ENCODE data around the gene KCNH5.

The KCNH5 gene

GRCh38 chr14:62673014-62673755 is 372.1 kb downstream of the KCNH5 start:
- no peak for DNase-seq (ENCODE audit: low read depth)

GRCh38 chr14:62670526-62670925 is 374.7 kb downstream of the KCNH5 start:
- DNase-seq (ENCODE audit: low read depth) = no peak

- DNase-seq (ENCODE audit: low read depth) = no peak
These were observed 377.8 kb downstream of the KCNH5 start for GRCh38 chr14:62667421-62667914.

- no peak for DNase-seq (ENCODE audit: low read depth)
These were observed 380.0 kb downstream of the KCNH5 start for GRCh38 chr14:62665286-62665685.

- DNase-seq (ENCODE audit: low read depth) = no peak
These were observed 381.8 kb downstream of the KCNH5 start for GRCh38 chr14:62663456-62663821.

- DNase-seq (ENCODE audit: low read depth) = no peak
These were observed 382.3 kb downstream of the KCNH5 start for GRCh38 chr14:62662811-62663455.

- no peak for DNase-seq (ENCODE audit: low read depth)
These were observed 383.4 kb downstream of the KCNH5 start for GRCh38 chr14:62661818-62662217.

- DNase-seq (ENCODE audit: low read depth) = no peak
These were observed 386.6 kb downstream of the KCNH5 start for GRCh38 chr14:62658631-62659030.

- DNase-seq (ENCODE audit: low read depth) = no peak
These were observed 387.9 kb downstream of the KCNH5 start for GRCh38 chr14:62657376-62657775.

- no peak for DNase-seq (ENCODE audit: low read depth)
These were observed 390.1 kb downstream of the KCNH5 start for GRCh38 chr14:62655166-62655565.

- DNase-seq (ENCODE audit: low read depth) = no peak
These were observed 390.6 kb downstream of the KCNH5 start for GRCh38 chr14:62654641-62655040.

Data from activated T-cell treated with anti-CD3 and anti-CD28 coated beads for 24 hours (primary cell).